ENCODE results near the gene PRUNE1. TPM values are rescaled to one million over a fixed set of nuclear protein-coding genes. Genes with fewer than 3 reads are reported as not detected.

PRUNE1 gene
- total RNA-seq, 1 donor from 2014 or later = 26.7 TPM

- DNase-seq (ENCODE audit: low spot score) = no peak
These were observed 41.2 kb downstream of the PRUNE1 start for GRCh38 chr1:151049458-151049857.

- DNase-seq (ENCODE audit: low spot score) = no peak
These were observed 41.9 kb downstream of the PRUNE1 start for GRCh38 chr1:151050051-151050688.

DNA sequence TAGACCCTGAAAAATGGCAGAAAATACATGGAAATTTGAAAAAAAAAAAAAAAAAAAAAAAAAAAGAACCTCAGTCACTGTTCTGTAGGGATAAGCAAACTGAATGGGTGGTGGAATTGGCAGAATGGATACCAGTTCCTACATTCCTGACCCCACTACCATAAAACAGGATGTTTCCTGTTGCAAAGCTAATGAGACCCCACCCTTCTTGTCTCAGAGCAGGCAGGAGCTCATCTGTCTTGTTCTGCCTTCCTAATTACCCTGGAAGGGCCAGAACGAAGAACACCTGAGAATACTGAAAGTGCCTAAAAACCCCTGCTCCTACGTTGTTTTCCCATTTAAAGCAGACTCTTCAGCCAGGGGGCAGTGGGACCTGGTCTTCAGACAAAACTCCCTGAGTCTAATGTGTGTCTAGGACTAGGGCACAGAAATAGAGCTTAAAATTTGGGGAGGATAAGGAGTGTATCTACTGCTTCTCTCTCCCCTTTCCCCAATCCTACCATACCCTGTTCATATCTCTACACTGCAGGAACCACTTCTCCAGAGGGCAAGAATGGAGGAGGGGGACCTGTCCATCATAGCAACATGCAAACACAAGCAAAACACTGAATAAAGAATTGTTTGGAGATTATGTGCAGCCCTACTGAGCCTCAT is 43.2 kb downstream of the PRUNE1 start:
- DNase-seq (ENCODE audit: low spot score) = no peak

GRCh38 chr1:151054971-151055547 is 46.8 kb downstream of the PRUNE1 start:
- DNase-seq (ENCODE audit: low spot score) = no peak

- DNase-seq (ENCODE audit: low spot score) = no peak
These were observed 47.3 kb downstream of the PRUNE1 start for GRCh38 chr1:151055581-151055980.

GRCh38 chr1:151056149-151056548 is 47.9 kb downstream of the PRUNE1 start:
- DNase-seq (ENCODE audit: low spot score) = no peak

DNA sequence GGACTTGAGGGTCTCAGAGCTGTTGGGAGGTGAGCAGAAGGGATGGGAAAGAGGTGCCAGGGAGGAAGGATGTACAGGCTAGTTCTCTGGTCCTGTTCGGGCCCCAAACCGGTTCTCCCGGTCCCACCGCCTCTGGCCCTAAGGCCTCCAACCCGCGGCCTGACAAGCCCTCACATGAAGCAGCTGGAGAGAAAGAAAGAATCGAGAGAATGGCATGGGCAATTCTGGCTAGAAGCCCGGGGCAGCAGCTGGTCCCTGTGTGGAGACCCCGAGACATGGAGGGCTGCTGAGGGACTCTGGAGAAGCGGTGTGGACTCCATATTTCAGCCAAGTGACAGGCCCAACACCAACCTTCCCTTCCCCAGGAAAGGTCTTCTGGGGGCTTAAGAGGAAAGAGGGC is 50.4 kb downstream of the PRUNE1 start:
- DNase-seq (ENCODE audit: low spot score) = peak; percentile 89

DNA sequence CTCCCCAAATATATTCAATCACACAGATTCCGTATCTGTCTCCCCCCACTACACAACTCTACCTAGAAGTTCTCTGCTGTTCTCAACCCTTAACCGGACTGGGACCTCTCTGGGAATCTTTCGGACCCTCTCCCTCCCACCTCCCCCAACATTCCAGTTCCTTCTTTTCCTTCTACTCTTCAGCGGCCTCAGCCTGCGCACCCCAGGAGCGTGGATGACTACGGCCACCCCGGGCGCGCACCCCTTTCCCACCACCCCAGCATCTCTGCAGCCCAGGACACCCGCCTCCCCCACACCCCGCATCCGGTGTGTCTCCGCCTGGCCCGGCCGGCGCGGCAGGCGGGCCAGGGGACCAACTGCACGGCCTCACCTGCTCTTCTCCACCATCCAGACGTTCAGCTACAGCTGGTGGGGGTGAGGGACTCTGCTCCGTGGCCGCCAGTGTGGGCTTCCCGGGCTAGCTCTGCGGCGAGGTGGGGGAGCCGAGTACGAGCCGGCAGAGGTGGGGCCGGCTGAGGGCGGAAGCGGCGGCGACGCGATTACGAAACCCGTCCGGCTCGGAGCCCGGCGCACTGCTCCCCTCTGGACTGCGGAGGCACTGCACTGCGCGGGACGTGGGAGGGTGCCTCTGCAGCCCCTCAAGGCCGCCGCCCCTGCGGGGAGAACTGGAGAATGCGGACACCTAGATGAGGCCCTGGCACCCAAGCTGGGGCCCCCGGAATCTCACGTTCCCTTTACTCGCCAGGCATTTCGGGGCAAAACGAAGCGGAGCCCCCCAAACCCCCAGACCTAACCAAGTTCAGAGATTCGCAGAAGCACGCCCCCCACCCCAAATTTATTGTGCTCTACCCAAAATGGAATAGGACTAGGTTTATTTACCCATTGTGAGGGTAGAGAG is 51.1 kb downstream of the PRUNE1 start, which contains the start of gene CDC42SE1:
Gene CDC42SE1, minus strand, starts transcription at position 514 of the 898 bp plus-strand sequence. CDS start 3,892 bp downstream, outside the sequence.
- peak; percentile 84 for DNase-seq (ENCODE audit: low spot score)

- DNase-seq (ENCODE audit: low spot score) = no peak
These were observed 51.9 kb downstream of the PRUNE1 start, which contains the start of gene MLLT11 for GRCh38 chr1:151060007-151060656. TSS of gene MLLT11 (plus strand) at chr1:151060397. CDS start at chr1:151067225, 6,828 bp downstream.

DNA sequence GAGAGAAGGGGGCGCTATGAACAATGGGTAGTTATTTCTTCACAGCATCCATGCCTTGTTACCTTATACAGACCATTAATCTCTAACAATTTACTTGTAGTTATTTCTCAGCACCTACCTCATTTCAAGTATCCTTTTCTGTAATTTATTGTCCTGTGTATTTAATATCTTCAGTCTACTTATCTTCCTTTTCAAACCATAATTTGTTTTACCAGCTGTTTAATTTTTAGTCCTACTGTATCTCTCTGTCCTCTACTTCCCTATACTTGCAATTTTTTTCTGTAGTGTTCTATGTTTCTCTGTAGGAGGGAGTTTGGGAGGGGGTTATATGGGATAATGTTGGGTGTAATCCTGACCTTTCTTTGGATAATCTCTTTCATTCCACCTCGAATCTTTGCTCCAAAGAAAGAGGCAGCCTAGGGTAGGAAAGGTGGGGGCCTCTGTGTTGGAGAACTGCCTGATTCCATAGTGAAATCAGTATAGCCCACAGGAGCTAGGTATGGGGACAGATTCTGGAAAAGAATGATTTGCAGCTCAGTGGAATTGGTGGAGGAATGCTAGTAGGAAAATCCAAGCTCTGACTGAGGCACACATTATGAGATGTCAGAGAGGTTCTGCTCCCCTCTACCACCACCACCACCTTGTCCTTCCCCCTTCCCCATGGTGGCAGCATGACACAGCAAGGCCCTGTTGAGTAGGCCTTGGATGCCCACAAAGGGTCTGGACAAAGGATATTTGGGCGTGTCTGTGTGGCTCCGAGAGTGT is 52.6 kb downstream of the PRUNE1 start:
- no peak for DNase-seq (ENCODE audit: low spot score)

GRCh38 chr1:151061704-151062103 is 53.5 kb downstream of the PRUNE1 start:
- DNase-seq (ENCODE audit: low spot score) = no peak

GRCh38 chr1:151062741-151063371 is 54.6 kb downstream of the PRUNE1 start:
- DNase-seq (ENCODE audit: low spot score) = no peak

DNA sequence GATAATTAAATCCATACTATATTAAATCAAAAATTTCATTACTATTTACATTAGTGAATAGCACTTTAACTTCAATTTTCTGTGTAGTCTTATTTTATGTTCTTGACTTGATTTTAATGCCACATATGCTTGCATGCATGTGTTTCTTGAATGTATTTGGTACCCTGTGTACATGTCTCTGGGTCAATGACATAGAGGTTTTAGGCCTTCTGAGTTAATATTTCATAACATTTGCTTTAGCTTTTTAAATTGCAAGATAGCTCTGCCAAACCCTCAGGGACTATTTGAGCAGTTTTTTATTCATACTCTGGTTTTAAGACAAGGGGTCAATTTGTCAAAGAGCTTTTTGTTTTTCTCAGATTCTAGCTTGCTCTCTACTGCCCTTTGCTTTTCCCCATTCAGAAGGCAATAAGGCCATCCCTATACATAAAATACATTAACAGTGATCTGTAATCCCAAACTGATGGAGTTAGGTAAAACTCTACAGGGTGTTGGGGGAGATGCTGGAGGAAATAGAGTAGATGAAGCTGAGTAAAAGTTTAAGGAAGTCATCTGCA is 56.9 kb downstream of the PRUNE1 start:
- no peak for DNase-seq (ENCODE audit: low spot score)

- DNase-seq (ENCODE audit: low spot score) = no peak
These were observed 58.9 kb downstream of the PRUNE1 start for GRCh38 chr1:151067185-151067584.

- DNase-seq (ENCODE audit: low spot score) = no peak
These were observed 60.8 kb downstream of the PRUNE1 start for GRCh38 chr1:151069103-151069486.

DNA sequence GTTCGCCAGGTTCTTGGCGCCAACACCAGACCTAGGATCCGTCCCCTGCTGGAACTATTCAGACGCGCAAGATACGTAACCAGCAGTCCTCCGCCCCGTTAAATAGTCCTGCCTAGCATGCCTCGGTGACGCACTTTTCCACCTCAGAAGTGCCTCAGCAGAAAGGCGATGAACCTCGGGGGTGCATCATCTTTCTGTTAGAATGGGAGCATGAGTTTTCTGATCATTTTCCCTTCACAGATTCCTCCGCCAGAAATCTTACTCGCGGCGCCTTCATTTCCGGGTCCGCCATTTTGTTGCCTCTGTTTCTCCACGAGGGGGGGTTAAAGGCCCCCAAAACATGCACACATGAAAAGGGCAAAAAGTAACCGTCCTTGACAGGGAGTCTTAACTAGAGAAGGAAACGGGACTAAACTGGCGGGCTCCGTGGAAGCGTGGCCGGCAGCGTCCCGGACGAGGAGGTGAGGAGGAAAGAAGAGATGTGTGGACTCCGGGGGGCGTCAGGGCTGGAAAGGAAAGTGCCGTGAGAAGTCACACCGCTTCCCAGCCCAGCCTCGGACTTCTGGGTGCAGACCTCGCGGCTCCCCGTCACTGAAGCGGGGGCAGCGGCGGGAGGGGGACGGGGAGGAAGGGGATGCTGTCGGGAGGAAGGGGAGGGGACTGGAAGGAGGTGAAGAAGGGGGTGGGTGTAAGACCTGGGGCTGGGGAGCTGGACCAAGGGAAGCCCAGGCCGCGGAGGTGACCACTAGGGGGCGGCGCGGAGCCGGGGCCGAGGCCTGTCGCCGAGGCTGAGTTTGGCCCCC is 62.4 kb downstream of the PRUNE1 start, which contains the start of gene GABPB2:
Gene GABPB2, plus strand, starts transcription at position 288 of the 803 bp plus-strand sequence. CDS start 17,429 bp downstream, outside the sequence.
- DNase-seq (ENCODE audit: low spot score) = peak; percentile 93

GRCh38 chr1:151072224-151072623 is 64.0 kb downstream of the PRUNE1 start:
- DNase-seq (ENCODE audit: low spot score) = no peak
